ENCODE results near the gene PRC1. TPM values are rescaled to one million over a fixed set of nuclear protein-coding genes. Genes with fewer than 3 reads are reported as not detected.

The PRC1 gene
- total and polyA plus RNA-seq, 2 of the 13 experiments (the other 11 are each of a cell fraction or from before 2014, with no cell fraction given) = 137 to 162 TPM

DNA sequence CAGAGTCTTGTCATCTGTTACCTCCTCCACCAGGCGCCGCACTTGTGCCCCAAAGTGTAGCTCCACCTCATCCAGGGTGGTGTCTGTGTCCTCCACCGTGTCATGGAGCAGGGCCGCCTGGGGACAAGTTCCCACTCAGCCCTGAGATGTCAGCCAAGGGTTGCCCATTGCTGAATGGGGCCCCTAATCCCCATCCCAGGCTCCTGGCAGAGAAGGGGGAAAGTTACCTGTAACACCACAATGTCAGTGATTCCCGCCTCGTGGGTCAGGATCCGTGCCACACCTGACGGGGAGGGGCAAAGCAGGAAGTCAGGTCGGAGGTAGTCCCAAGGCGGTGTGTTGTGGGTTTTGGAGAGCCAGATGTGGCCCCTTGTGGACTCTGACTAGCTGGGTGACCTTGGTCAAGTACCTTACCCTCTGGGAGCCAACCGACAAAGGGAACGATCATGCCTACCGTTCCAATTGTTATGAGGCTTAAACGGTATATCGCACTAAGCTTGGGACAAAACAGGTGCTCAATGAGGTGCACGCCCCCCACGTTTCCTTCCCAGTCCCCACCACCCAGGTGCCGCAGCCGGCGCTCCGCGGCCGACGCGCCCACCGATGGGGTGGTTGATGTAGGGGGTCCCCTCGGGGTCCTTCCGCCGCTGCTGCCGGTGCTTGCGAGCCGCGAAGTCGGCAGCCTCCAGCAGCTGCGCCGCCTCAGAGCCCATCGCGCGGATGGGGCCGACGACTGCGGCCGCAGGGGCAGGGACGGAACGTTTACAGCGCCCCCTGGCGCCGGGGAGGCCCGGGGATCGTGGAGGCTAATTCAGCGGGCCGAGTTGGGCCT is 62.3 kb downstream of the PRC1 start, which contains the start of gene HDDC3 (continued):
- TF ChIP-seq CEBPZ (IDR thresholded peaks at IDR 0.05; ENCODE audit: low read length) (no peak), MTA1 (CRISPR knock-in tag; IDR thresholded peaks at IDR 0.05; ENCODE audit: borderline replicate concordance) (peak; percentile 67; the same call in 1 of the 2 replicates), ZC3H13 (CRISPR knock-in tag; IDR thresholded peaks at IDR 0.05) (0 out of 2 replicates have a peak, but pooled peaks have one; percentile 71), ZNF607 (CRISPR knock-in tag; IDR thresholded peaks at IDR 0.05; ENCODE audit: borderline replicate concordance) (peak; percentile 43; the same call in 1 of the 2 replicates), HNRNPH1 (optimal IDR thresholded peaks at IDR 0.05; ENCODE audit: low read depth, low read length) (no peak), ZBED4 (CRISPR knock-in tag; IDR thresholded peaks at IDR 0.05; ENCODE audit: borderline replicate concordance) (peak; percentile 99), ZNF639 (CRISPR knock-in tag; conservative IDR thresholded peaks at IDR 0.05) (peak; percentile 76), ELF3 (CRISPR knock-in tag; IDR thresholded peaks at IDR 0.05) (peak; percentile 51), SATB2 (CRISPR knock-in tag; IDR thresholded peaks at IDR 0.05) (no peak), SMAD9 (CRISPR knock-in tag; IDR thresholded peaks at IDR 0.05) (no peak), SCMH1 (CRISPR knock-in tag; IDR thresholded peaks at IDR 0.05; ENCODE audit: borderline replicate concordance) (no peak), ZNF253 (CRISPR knock-in tag; IDR thresholded peaks at IDR 0.05; ENCODE audit: borderline replicate concordance) (peak; percentile 72; the same call in 1 of the 2 replicates), XBP1 (CRISPR knock-in tag; IDR thresholded peaks at IDR 0.05) (no peak), POGZ (CRISPR knock-in tag; IDR thresholded peaks at IDR 0.05) (peak; percentile 93), ZBTB44 (CRISPR knock-in tag; IDR thresholded peaks at IDR 0.05) (peak; percentile 51; the same call in 1 of the 2 replicates), MAF1 (CRISPR knock-in tag; IDR thresholded peaks at IDR 0.05; ENCODE audit: borderline replicate concordance) (peak; percentile 79; the same call in 1 of the 2 replicates), ZNF883 (CRISPR knock-in tag; IDR thresholded peaks at IDR 0.05; ENCODE audit: not compliant biosample characterization) (peak; percentile 30)

Data from HepG2 (cell line).